C4-2B (cell line): ENCODE data around the gene KCNJ15.

Experiments used
- CTCF ChIP-seq: fragments of 450-650 bp; conservative IDR thresholded peaks from 2 replicates; pipeline ENCODE4 v1.5.1; 2017; ENCODE audit warnings: mild to moderate bottlenecking
- ZFX ChIP-seq: fragments of 450-650 bp; IDR thresholded peaks from 2 replicates; pipeline ENCODE4 v1.6.1; 2017

GRCh38 chr21:38352536-38353219 is 95.9 kb downstream of the KCNJ15 start:
- TF ChIP-seq CTCF (peak; percentile 81), ZFX (no peak)
